Caki2 (cell line): ENCODE measurements around the gene HMCN2. TPM values are rescaled to one million over a fixed set of nuclear protein-coding genes. Genes with fewer than 3 reads are reported as not detected.
"Not testable (repeated sequence)": the region's sequence is repeated elsewhere in the genome, so short reads cannot be mapped to it uniquely, and the experiment has no call there.

Experiments
- DNase-seq: peaks from one replicate; pipeline ENCODE4 v3.0.0-alpha.2; 2015; ENCODE audit warnings: low read depth
- in situ Hi-C: cut with HindIII; loops from 2 replicates; pipeline ENCODE4 v1.10.0; 2016; ENCODE audit warnings: low sequenced_read_pairs, low pct_unique_long_range_greater_than_20kb, mixed read lengths
- total RNA-seq: library from RNA; depleted of rRNA; stranded (reverse); fragments of >200 nt; shearing (Covaris generic); gene quantifications from 2 replicates; pipeline ENCODE4 v1.2.3, GENCODE V29; 2014; ENCODE audit warnings: low replicate concordance

Gene HMCN2
- total RNA-seq, 1 experiment from 2014 or later = not detected

- no peak for DNase-seq
- in situ Hi-C loops = no loop called here
Measured at GRCh38 chr9:130333041-130333711, 67.6 kb downstream of the HMCN2 start.

DNA sequence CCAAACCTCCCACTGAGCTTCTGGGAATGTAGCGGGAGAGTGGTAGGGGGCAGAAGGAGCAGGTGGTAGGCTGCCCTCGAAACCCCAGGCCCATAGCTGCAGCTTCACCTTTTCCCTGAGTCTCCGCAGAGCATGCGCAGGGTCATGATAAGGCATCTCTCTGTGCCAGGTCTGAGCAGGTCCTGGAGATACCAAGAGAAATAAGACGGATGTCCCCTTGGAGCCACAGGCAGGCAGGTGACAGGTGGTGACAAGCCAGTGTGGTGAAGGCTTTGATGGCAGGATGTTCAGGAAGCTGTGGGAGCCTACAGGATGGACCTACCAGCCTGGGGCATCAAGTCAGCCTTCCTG, 68.1 kb downstream of the HMCN2 start:
- no peak for DNase-seq
- in situ Hi-C loops = no loop called here

GRCh38 chr9:130334915-130335314, 69.4 kb downstream of the HMCN2 start:
- DNase-seq = no peak
- in situ Hi-C loops = no loop called here

- no peak for DNase-seq
- in situ Hi-C loops = no loop called here
Measured at GRCh38 chr9:130336027-130336610, 70.6 kb downstream of the HMCN2 start.

- DNase-seq = no peak
- in situ Hi-C loops = no loop called here
Measured at GRCh38 chr9:130336885-130337284, 71.3 kb downstream of the HMCN2 start.

- DNase-seq = no peak
- in situ Hi-C loops = no loop called here
Measured at GRCh38 chr9:130337318-130337717, 71.8 kb downstream of the HMCN2 start.

DNA sequence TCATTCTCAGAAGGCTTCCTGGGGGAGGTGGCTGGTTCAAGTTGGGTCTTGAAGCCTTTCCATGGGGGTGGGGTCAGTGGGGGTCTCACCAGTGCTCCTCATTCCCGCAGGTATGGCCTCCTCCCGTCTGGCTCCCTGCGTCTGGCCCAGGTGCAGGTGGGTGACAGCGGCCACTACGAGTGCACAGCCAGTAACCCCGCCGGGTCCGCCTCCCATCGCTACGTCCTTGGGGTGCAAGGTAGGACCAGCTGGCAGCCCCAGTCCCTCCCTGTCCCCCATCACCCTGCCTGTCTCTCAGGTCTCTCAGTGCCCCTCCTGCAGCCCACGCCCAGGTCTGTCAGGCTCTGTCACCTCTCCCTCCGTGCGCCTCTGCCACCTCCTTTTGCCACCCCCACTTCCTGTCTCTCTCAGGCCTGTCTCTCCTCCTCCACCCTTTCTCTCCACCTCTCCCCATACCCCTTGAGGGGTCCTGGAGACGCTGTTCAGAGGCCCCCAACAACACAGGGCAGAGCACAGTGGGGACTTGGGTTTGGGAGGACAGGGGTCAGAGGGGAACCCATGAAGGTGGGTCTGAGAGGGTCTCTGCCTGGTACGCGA, 72.3 kb downstream of the HMCN2 start:
- in situ Hi-C loops = no loop called here
- DNase-seq = no peak

DNA sequence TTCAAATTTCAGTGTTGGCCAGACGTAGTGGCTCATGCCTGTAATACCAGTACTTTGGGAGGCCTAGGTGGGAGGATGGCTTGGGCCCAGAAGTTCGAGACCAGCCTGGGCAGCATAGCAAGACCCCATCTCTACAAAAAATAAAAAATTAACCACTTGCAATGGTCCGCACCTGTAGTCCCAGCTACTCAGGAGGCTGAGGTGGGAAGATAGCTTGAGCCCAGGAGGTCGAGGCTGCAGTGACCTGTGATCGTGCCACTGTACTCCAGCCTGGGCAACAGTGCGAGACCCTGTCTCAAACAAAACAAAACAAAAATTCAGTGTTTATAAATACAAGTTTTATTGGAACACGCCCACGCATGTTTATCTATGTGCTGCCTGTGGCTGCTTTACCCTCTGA, 73.3 kb downstream of the HMCN2 start:
- DNase-seq, in situ Hi-C loops: not testable (repeated sequence)

GRCh38 chr9:130339306-130339705, 73.7 kb downstream of the HMCN2 start:
- in situ Hi-C loops = no loop called here
- no peak for DNase-seq

- no peak for DNase-seq
- in situ Hi-C loops = no loop called here
Measured at GRCh38 chr9:130340011-130340410, 74.5 kb downstream of the HMCN2 start.

DNA sequence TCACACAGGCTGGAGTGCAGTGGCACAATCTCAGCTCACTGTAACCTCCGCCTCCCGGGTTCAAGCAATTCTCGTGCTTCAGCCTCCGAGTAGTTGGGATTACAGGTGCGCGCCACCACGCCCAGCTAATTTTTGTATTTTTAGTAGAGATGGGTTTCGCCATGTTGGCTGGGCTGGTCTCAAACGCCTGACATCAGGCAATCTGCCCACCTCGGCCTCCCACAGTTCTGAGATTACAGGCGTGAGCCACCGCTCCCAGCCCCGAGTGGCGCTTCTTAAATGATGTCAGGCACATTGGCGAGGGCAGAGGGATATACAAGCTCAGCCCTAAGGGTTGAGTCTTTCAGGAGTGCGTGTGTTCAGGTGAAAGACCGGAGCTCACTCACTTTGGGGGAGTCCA, 75.0 kb downstream of the HMCN2 start:
- in situ Hi-C loops, DNase-seq: not testable (repeated sequence)

GRCh38 chr9:130341128-130341527, 75.6 kb downstream of the HMCN2 start:
- no peak for DNase-seq
- in situ Hi-C loops = no loop called here

- in situ Hi-C loops = no loop called here
- DNase-seq = no peak
Measured at GRCh38 chr9:130341839-130342713, 76.5 kb downstream of the HMCN2 start.

DNA sequence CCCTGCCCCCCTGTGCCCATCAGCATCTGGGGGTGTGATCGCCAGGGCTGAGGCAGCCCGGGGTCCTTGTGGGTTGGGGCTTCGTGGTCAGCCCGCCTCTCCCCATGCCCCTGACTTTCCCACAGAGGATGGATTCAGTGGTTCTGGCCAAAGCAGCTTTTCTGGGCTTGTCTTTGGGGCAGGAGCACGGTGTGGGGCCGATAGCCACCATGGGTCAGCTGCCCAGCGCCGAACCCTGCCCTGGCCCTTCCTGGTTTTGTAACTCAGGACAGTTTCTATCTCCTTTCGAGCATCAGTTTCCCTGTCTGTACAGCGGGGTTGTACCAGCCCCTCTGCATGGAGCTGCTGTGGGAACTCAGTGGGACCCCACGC, 77.1 kb downstream of the HMCN2 start:
- in situ Hi-C loops = no loop called here
- no peak for DNase-seq

DNA sequence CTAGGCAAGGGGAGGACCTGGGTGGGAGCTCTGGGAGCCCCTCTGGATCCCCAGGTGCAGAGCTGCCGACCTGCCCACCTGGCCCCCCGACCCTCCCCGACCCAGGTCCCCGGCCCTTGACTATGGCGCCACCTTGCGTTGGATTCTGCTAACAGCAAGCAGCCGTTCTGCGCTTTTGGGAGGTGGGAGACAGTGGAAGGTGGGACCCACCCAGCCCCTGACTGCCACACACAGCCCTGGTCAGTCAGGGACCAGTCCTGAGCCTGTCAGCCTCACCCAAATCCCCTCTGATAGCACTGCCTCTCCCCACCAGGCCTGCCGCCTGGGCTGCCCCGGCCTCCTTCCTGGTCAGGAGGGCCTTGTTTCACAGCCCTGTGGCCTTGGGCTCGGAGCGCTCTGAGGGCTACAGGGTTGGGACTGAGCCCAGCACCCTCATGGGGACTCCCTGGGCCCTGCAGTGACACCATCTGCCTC, 77.9 kb downstream of the HMCN2 start:
- in situ Hi-C loops = no loop called here
- no peak for DNase-seq

DNA sequence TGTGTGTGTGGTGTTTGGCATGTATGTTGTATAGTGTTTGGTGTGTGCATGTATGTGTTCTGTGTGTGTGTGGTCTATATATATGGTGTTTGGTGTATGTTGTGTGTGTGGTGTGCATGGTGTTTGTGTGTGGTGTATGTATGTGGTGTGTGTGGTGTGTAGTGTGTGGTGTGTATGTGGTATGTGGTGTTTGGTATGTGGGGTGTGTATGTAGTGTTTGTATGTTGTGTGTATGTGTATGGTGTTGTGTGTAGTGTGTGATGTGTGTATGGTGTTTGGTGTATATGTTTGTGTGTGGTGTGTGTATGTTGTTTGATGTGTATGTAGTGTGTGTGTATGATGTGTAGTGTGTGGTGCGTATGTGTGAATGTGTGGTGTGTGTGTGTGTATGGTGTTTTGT, 78.8 kb downstream of the HMCN2 start:
- no peak for DNase-seq
- in situ Hi-C loops = no loop called here

DNA sequence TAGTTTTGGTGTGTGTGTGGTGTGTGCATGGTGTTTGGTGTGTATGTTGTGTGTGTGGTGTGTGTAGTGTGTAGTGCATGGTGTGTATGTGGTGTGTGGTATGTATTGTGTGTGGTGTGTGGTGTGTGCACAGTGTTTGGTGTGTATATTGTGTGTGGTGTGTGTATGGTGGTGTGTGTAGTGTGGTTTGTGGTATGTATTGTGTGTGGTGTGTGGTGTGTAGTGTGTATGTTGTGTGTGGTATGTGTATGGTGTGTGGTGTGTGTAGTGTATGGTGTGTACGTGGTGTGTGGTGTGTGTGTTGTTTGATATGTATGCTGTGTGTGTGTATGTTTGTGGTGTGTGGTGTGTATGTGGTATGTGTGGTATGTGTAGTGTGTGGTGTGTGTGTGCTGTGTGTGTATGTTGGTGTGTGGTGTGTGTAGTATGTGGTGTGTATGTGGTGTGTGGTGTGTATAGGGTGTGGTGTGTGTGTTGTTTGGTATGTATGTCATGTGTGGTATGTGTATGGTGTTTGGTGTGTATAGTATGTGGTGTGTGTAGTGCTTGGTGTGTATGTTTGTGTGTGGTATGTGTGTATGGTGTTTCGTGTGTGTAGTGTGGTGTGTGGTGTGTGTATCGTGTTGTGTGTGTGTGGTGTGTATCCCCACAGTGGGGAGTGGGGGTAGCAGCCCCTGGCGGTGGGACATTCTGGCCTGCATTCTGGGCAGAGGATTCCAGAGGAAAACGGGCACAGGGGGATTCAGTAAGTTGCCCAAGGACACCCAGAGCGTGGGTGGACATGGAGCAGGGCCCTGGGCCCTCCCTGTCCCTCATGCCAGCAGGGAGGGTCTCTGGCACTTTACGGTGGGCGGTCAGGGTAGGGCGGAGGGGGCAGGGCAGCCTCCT, 79.7 kb downstream of the HMCN2 start:
- in situ Hi-C loops = no loop called here
- DNase-seq = no peak

DNA sequence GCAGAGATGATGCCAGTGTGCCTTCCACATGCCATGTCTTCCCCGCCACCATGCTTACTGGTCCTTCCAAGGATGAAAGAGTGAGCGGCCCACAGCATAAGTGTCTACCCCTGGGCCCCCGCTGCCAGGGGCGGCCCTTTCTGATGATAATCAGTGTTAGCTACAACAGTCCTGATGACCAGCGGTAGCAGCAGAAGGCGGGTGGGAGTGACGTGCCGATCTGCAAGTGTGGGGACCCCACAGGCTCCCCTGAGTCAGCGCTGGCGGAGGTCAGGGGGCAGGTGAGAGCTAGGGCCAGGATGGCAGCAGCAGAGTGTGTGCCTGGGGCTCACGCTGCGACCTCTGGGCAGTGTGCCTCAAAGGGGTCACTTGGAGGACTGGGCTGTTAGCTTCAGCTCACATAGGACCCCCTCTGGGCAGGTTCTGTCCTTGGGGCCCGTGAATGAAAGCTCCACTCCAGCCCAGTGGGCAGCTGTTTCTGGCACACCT, 80.4 kb downstream of the HMCN2 start:
- in situ Hi-C loops = no loop called here
- no peak for DNase-seq
